Activated T-helper 1 cell treated with anti-CD3 and anti-CD28 coated beads, Interleukin-2, amount 50 U/mL, for 16 hours (primary cell): ENCODE measurements around the gene PLPPR3.
"Not testable (repeated sequence)": the region's sequence is repeated elsewhere in the genome, so short reads cannot be mapped to it uniquely, and the experiment has no call there.

Source experiments
- DNase-seq, 2 donors: peaks; one replicate each; pipeline ENCODE4 v3.0.0-alpha.2; 2020; ENCODE audit warnings: low read depth in 1 of 2, low spot score in 1 of 2

The PLPPR3 gene

GRCh38 chr19:829129-829758, 7.5 kb upstream of the PLPPR3 start:
- no peak for DNase-seq

GRCh38 chr19:827710-828321, 6.1 kb upstream of the PLPPR3 start, which contains the start of gene AZU1:
Gene AZU1 (plus strand): TSS chr19:827837. CDS start chr19:827847, 10 bp downstream.
- no peak for DNase-seq

- DNase-seq = no peak
Observed at GRCh38 chr19:827314-827709, 5.6 kb upstream of the PLPPR3 start.

DNA sequence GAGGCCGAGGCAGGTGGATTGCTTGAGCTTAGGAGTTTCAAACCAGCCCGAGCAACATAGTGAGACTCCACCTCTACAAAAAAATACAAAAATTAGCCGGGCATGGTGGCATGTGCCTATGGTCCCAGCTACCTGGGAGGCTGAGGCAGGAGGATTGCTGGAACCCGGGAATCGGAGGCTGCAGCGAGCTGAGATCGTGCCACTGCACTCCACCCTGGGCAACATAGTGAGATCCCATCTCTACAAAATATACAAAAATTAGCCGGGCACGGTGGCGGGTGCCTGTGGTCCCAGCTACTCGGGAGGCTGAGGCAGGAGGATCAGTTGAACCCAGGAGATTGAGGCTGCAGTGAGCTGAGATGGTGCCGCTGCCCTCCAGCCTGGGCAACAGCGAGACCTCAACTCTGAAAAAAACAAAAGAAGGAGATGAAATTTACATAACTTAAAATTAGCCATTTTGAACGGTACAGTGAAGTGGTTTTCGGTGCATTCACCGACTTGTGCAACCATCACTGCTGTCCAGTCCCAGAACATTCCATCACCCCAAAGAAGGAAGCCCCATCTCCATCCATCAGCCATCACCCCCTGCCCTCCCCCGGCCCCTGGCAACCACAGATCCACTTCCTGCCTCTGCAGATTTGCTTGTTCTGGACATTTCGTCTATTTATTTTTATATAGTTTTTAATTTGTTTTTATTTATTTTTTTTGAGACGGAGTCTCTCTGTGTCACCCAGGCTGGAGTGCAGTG, 4.3 kb upstream of the PLPPR3 start:
- no peak for DNase-seq

DNA sequence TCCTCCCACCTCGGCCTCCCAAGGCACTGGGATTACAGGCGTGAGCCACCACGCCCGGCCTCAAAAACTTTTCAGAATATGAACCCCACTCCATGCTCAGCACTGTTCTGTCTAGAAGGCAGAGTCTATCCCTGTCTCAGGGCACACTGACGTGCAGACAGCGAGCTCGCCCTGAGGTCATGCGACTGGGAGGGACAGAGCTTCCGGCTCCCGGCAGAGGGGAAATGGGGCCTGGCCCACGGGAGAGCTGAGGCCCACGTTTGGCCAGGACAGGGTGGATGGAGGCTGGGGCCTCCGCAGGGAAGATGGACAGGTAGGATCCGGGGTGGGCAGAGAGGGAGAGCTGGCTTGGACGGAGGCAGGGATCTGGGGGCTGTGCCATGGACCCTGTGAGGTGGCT, 3.1 kb upstream of the PLPPR3 start:
- DNase-seq = no peak

GRCh38 chr19:823565-824121, 1.9 kb upstream of the PLPPR3 start:
- no peak for DNase-seq

DNA sequence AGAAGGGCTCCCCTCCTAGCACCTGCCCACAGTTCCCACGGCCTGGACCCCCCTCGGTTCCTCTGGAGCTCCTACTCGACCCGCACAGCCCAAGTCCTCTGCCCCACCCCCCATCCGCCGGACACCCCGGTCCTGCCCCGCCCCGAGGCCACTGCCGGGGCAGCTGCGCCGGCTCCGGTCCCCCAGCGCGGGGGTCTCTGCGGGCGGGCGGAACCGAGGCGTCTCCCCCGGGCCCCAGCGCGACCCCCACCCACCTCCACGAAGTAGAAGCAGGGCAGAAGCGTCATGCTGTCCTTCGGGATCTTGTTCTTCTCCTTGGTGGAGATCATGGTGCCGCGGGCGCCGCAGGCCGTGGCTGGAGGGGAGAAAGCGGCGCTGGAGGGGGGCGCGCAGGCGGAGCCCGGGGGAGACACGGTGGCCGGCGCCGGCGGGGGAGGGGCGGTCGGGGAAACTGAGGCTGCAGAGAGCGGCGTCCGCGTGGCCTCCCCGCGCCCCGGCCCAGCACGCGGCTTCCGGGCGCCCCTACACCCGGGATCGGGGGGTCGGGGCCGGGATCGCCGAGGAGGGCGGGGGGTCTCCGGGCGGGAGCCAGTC, 427 bp downstream of the PLPPR3 start:
- no peak for DNase-seq

DNA sequence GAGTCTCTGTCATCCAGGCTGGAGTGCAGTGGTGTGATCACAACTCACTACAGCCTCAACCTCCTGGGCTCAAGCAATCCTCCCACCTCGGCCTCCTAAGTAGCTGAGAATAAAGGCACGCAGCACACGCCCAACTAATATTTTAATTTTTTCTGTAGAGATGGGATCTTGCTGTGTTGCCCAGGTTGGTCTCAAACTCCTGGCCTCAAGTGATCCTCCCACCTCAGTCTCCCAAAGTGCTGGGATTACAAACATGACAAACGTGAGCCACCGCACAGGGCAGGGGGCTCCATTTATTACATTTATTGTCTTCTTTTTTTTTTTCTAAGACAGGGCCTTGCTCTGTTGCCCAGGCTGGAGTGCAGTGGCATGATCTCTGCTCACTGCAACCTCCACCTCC, 1.5 kb downstream of the PLPPR3 start:
- not testable (repeated sequence) for DNase-seq

DNA sequence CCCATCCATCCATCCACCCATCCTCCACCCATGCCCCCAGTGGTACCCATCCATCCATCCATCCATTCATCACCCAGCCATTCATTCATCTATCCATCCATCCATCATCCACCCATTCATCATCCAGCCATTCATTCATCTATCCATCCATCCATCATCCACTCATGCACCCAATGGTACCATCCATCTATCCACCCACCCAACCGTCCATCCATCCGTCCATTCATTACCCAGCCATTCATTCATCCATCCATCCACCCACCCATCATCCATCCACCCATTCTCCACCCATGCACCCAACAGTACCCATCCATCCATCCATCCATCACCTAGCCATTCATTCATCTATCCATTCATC, 5.3 kb downstream of the PLPPR3 start:
- DNase-seq = no peak

GRCh38 chr19:815775-816499, 5.8 kb downstream of the PLPPR3 start:
- DNase-seq = no peak

DNA sequence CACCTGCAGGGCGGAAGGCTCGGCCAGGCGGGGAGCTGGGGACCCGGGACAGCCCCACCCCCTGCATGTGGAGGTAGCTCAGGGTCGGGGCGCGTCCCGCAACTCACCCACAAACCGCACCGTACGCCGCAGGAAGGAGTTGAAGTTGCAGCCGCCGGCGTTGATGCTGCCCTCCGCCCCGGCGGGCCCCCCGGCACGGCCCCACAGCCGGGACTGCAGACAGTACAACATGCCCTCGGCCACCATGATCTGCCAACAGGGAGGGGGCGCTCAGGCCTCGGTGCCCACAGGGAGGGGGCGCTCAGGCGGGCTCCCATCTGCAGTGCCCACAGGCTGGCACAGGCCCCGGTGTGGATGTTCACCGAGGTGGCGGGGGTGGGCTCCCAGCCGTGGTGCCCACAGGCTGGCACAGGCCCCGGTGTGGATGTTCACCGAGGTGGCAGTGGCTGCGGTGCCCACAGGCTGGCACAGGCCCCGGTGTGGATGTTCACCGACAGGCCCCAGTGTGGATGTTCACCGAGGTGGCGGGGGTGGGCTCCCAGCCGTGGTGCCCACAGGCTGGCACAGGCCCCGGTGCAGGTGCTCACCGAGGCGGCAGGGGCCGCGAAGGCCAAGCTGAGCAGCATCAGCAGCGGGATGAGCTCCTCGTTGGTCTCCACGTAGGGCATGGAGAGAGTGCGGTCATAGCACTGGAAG, 6.5 kb downstream of the PLPPR3 start:
- no peak for DNase-seq

DNA sequence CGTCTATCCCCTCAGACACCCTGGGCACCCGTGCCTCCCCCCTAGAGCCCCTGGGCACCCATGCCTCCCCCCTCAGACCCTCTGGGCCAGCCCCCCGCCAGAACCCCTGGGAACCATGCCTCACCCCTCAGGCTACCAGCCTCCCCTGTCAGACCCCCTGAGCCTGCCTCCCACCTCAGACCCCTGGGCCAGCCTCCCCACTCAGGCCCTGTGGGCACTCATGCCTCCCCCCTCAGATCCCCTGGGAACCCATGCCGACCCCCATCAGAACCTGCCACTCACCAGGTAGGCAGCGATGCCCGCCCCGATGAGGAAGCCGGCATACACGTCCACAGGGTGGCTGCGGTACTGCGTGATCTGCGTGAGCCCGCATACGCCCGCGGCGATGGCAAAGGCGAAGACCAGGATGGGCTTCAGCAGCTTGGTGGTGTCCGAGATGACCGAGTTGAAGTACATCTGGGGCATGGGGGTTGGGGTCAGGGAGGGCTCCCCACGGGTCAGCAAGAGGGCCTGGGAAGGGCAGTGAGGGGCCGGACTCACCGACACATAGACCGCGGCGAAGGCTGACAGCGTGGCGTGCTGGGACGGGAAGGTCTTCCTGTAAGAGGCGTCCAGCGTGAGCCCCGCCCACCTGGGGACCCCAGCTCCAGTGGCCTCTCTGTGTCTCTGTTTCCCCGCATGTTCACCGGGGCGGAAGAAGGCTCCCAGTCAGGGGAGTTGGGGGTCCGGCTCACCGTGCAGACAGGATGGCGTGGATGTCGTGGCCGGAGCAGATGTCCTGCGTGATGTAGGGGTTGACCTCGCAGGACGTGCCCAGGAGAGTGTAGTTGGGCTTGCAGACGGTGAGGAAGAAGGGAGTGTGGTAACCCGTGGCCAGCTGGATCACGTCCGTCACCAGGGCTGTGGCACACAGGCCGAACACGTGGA, 7.3 kb downstream of the PLPPR3 start:
- no peak for DNase-seq

- no peak for DNase-seq
Observed at GRCh38 chr19:813219-814151, 8.3 kb downstream of the PLPPR3 start.

- no peak for DNase-seq
Observed at GRCh38 chr19:812747-813218, 9.0 kb downstream of the PLPPR3 start.

GRCh38 chr19:812049-812746, 9.6 kb downstream of the PLPPR3 start:
- no peak for DNase-seq

GRCh38 chr19:811506-812048, 10.2 kb downstream of the PLPPR3 start:
- DNase-seq = no peak

DNA sequence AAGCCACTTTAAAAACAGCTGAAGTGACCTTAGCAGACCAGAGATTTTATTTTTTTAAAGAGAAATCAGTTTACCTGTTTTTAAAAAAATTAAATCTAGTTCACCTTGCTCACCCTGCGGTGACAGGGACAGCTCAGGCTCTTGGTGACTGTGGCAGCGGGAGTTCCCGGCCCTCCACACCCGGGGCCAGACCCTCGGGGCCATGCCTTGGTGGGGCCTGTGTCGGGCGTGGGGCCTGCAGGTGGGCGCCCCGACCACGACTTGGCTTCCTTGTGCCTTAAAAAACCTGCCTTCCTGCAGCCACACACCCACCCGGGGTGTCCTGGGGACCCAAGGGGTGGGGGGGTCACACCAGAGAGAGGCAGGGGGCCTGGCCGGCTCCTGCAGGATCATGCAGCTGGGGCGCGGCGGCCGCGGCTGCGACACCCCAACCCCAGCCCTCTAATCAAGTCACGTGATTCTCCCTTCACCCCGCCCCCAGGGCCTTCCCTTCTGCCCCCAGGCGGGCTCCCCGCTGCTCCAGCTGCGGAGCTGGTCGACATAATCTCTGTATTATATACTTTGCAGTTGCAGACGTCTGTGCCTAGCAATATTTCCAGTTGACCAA, 10.8 kb downstream of the PLPPR3 start:
- no peak for DNase-seq
